Activated T-cell treated with anti-CD3 and anti-CD28 coated beads for 48 hours (primary cell): ENCODE data around the gene WNT9A.
"Not testable (repeated sequence)": the region's sequence is repeated elsewhere in the genome, so short reads cannot be mapped to it uniquely, and the experiment has no call there.

Experiments used
- DNase-seq: peaks from one replicate; pipeline ENCODE4 v3.0.0-alpha.2; 2020; ENCODE audit warnings: low read depth

Gene WNT9A

GRCh38 chr1:227910511-227911153, 37.1 kb downstream of the WNT9A start:
- no peak for DNase-seq

GRCh38 chr1:227909923-227910328, 37.8 kb downstream of the WNT9A start:
- DNase-seq = not testable (repeated sequence)

GRCh38 chr1:227909188-227909587, 38.5 kb downstream of the WNT9A start:
- no peak for DNase-seq

GRCh38 chr1:227908359-227908758, 39.4 kb downstream of the WNT9A start:
- DNase-seq = no peak

- DNase-seq = no peak
Observed at GRCh38 chr1:227907439-227908015, 40.2 kb downstream of the WNT9A start.

- no peak for DNase-seq
Observed at GRCh38 chr1:227906550-227907071, 41.1 kb downstream of the WNT9A start.

GRCh38 chr1:227905573-227906487, 41.9 kb downstream of the WNT9A start:
- DNase-seq = no peak

GRCh38 chr1:227904541-227905335, 43.0 kb downstream of the WNT9A start:
- no peak for DNase-seq

- DNase-seq = no peak
Observed at GRCh38 chr1:227903614-227904501, 43.9 kb downstream of the WNT9A start.

GRCh38 chr1:227903061-227903521, 44.6 kb downstream of the WNT9A start:
- DNase-seq = no peak

GRCh38 chr1:227902641-227902990, 45.1 kb downstream of the WNT9A start:
- DNase-seq = no peak

- no peak for DNase-seq
Observed at GRCh38 chr1:227901906-227902640, 45.7 kb downstream of the WNT9A start.

GRCh38 chr1:227901239-227901905, 46.4 kb downstream of the WNT9A start:
- DNase-seq = no peak

- no peak for DNase-seq
Observed at GRCh38 chr1:227900571-227901051, 47.1 kb downstream of the WNT9A start.

- DNase-seq = no peak
Observed at GRCh38 chr1:227899820-227900449, 47.8 kb downstream of the WNT9A start.

- DNase-seq = no peak
Observed at GRCh38 chr1:227899141-227899819, 48.5 kb downstream of the WNT9A start.

- DNase-seq = no peak
Observed at GRCh38 chr1:227898502-227899140, 49.1 kb downstream of the WNT9A start.
